GM21381 (cell line): ENCODE results near the gene LSM11.

Source experiments
- ATAC-seq: cut with Tn5 transposase; IDR thresholded peaks from one replicate; pipeline ENCODE4 v1.9.1; 2021; ENCODE audit warnings: mild to moderate bottlenecking, moderate library complexity; ENCODE audit not compliant: unreplicated experiment

Gene LSM11

DNA sequence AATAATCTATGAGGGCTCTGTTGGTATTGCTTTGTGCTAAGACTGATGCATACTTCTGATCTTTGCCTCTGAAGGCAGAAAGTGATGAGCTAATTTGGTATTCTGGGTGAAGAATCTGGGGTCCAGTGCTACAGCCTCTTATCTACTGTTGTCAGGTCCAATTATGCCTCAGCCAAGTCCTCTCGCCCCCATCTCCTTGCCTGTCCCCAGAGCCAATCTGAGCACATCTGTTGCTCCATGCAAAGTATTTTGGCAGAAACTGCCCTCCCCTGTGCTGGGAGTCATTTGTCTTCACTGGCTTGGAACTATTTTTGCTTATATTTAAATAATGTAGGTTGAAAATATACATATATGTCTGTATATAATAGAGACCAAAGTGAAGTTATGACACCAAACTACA lies 23.4 kb downstream of the LSM11 start:
- no peak for ATAC-seq

DNA sequence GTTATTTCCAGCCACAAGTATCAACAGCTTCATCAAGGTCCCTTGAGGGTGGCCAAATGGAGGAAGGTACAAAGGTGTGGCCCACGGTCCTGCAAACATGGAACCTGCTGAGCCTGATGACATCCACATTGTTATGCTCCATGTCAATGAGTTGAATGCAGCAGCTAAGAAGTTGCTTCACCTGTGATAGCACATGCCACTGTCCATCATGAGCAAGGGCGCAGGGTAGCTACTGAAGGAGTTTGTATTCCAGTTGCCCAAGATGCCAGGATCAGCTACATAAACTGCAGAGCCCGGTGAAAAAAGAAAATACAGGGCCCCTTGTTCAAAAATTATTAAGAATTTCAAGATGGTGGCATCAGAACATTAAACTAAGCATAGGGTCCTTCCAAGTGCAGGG lies 24.2 kb downstream of the LSM11 start:
- ATAC-seq, result no peak

GRCh38 chr5:157770665-157771064 lies 27.2 kb downstream of the LSM11 start:
- no peak for ATAC-seq

GRCh38 chr5:157772127-157772526 lies 28.6 kb downstream of the LSM11 start:
- ATAC-seq, result no peak

DNA sequence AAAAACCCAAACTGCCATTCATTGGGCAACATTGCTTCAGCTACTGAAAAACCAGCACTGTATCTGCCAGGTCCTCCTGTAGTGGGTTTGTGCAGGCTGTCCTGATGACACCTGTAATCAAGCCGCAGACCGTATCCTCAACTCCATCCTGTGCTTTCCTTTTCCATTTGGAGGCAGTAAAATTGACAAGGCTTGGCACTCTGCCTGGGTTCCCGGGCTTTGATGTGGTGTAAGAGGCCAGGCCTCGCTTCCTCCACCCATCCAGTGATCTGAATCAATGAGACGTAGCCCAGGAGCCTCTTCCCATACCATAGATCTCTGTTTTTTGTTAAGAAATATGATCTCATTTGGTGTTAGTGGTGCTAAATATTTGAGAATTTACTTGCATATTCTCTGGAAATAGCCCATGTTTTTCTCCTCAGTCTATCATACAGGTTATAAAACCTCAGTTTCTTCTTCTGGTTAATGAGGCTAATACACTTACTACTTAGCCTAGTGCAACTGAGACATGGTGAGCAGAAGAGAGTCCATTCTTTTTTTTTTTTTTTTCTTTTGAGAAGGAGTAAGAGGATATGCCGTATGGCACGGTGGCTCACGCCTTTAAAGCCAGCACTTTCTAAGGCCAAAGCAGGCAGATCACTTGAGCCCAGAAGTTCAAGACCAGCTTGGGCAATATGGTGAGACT lies 34.8 kb downstream of the LSM11 start:
- ATAC-seq, result no peak

- no peak for ATAC-seq
Observed at GRCh38 chr5:157779221-157779620, 35.7 kb downstream of the LSM11 start.

- no peak for ATAC-seq
Observed at GRCh38 chr5:157785801-157786200, 42.3 kb downstream of the LSM11 start.

- ATAC-seq, result no peak
Observed at GRCh38 chr5:157793301-157793700, 49.8 kb downstream of the LSM11 start.

DNA sequence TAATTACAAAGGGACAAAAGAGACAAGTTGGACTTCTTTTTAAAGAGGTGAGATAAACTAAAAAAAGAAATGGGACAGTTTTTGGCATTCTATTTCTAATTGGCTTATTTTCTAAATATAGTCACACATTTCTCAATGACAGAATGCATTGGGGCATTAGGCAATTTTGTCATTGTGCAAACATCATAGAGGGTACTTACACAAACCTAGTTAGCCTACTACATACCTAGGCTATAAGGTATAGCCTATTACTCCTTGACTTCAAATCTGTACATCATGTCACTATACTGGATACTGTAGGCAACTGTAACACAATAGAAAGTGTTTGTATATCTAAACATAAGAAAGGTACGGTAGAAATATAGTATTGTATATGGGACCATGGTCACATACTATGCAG lies 56.1 kb downstream of the LSM11 start:
- no peak for ATAC-seq

GRCh38 chr5:157800137-157800536 lies 56.6 kb downstream of the LSM11 start:
- ATAC-seq, result no peak

DNA sequence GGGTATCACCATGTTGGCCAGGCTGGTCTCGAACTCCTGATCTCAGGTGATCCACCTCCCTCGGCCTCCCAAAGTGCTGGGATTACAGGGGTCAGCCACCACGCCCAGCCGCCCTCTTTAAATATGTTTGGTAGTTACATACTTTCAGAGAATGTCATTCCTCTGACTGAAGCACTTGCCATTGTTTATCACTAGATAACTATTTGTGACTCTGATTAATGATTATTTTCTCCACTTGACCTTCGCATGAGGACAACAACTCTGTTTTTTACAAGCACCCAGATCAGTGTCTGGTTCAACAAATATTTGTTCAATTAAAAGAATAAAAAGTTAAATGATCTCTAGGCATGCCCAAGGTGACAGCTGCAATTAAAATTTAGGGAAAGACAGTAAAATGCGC lies 59.2 kb downstream of the LSM11 start:
- no peak for ATAC-seq

DNA sequence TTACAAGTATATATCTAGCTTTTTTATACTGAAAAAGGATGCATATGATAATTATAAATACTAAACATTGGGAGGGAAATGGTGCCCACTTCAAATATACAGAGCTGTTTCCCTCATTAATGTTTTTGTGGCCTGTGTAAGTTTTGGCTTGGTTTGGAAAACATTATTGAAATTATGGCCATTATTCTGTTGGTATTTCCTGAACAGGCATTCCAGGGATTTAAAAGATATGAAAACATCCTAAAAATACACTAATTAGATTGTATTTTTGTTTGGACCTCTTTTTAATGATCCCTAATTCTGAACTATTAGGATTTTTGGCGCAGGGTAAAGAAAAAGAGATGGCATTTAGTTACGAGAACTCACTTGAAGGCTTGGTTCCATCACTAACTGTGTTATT lies 64.5 kb downstream of the LSM11 start:
- no peak for ATAC-seq
